SK-N-SH (cell line): ENCODE results near the gene ZC3H12C. TPM values are rescaled to one million over a fixed set of nuclear protein-coding genes. Genes with fewer than 3 reads are reported as not detected.

Source experiments
- CTCF ChIA-PET: fragments of 300-600, 350-600 bp; formaldehyde crosslinking; extraction: SDS; loops from one replicate; lab custom pipeline; 2021; lab: Yijun Ruan, JAX
- POLR2A ChIA-PET: fragments of 350-600 bp; sonication (Branson Sonifier 250); formaldehyde crosslinking; extraction: SDS; loops from one replicate; lab custom pipeline; 2020; ENCODE audit warnings: antibody characterized with exemption, inconsistent platforms; lab: Yijun Ruan, JAX
- DNase-seq: peaks from one replicate; pipeline ENCODE4 v3.0.0; 2012
- H2AFZ ChIP-seq: fragments of 200-600 bp; sonication (generic); 2 replicates; pipeline ENCODE4 v1.8.1; 2016; ENCODE audit warnings: antibody characterized with exemption, mild to moderate bottlenecking, low read depth
- H3F3A ChIP-seq: fragments of 200-600 bp; sonication (generic); replicated peaks from 2 replicates; pipeline ENCODE3; 2016; ENCODE audit warnings: antibody characterized with exemption, mild to moderate bottlenecking; ENCODE audit not compliant: insufficient read depth
- H3K27ac ChIP-seq, 2 experiments: fragments of 200-500 bp in 1 of 2; fragments of 200-600 bp in 1 of 2; sonication (Bioruptor generic) in 1 of 2; sonication (generic), shearing (Covaris generic) in 1 of 2; 2 replicates each; pipeline versions ENCODE4 v1.5.1 to v1.6.1; 2014 to 2016; ENCODE audit warnings: low read depth in 2 of 2, inconsistent platforms in 1 of 2, low read length in 1 of 2, mild to moderate bottlenecking in 1 of 2, mixed read lengths in 1 of 2
- H3K27me3 ChIP-seq: fragments of 200-600 bp; sonication (generic), shearing (Covaris generic); 2 replicates; pipeline ENCODE4 v1.6.1; 2016; ENCODE audit warnings: mixed run types; ENCODE audit not compliant: insufficient read depth
- H3K36me3 ChIP-seq, 2 experiments: fragments of 200-500 bp in 1 of 2; fragments of 200-600 bp in 1 of 2; sonication (Bioruptor generic) in 1 of 2; sonication (generic) in 1 of 2; replicated peaks in 1 of 2; 2 replicates each; pipeline versions ENCODE3 to v1.5.1; 2014 to 2016; ENCODE audit warnings: low read length in 1 of 2, mild to moderate bottlenecking in 1 of 2; ENCODE audit not compliant: insufficient read depth in 2 of 2, control insufficient read depth in 1 of 2
- H3K4me1 ChIP-seq, 2 experiments: fragments of 200-500 bp in 1 of 2; fragments of 200-600 bp in 1 of 2; sonication (Bioruptor generic) in 1 of 2; sonication (generic), shearing (Covaris generic) in 1 of 2; 2 replicates each; pipeline versions ENCODE4 v1.5.1 to v1.6.1; 2014 to 2016; ENCODE audit warnings: low read depth in 1 of 2, low read length in 1 of 2, mixed run types in 1 of 2; ENCODE audit not compliant: insufficient read depth in 2 of 2, control insufficient read depth in 1 of 2
- H3K4me2 ChIP-seq: fragments of 200-600 bp; sonication (generic), shearing (Covaris generic); 2 replicates; pipeline ENCODE4 v1.6.1; 2017; ENCODE audit warnings: mixed run types
- H3K4me3 ChIP-seq, 2 experiments: fragments of 200-500 bp in 1 of 2; fragments of 200-600 bp in 1 of 2; sonication (Bioruptor generic) in 1 of 2; sonication (generic), shearing (Covaris generic) in 1 of 2; 2 replicates each; pipeline versions ENCODE4 v1.5.1 to v1.8.1; 2014 to 2016; ENCODE audit warnings: low read depth in 2 of 2, inconsistent platforms in 1 of 2, low read length in 1 of 2, mild to moderate bottlenecking in 1 of 2, mixed read lengths in 1 of 2, moderate library complexity in 1 of 2
- H3K79me2 ChIP-seq: fragments of 200-600 bp; sonication (generic); 2 replicates; pipeline ENCODE4 v1.8.1; 2017; ENCODE audit warnings: mild to moderate bottlenecking; ENCODE audit not compliant: insufficient read depth
- H3K9ac ChIP-seq: fragments of 200-600 bp; sonication (generic); 2 replicates; pipeline ENCODE4 v1.6.1; 2017; ENCODE audit warnings: mixed run types
- H3K9me2 ChIP-seq: fragments of 200-600 bp; sonication (generic); 2 replicates; pipeline ENCODE4 v1.6.1; 2017; ENCODE audit warnings: mixed run types
- H3K9me3 ChIP-seq: fragments of 200-600 bp; sonication (generic); 2 replicates; pipeline ENCODE4 v1.6.1; 2017; ENCODE audit warnings: mixed run types, mild to moderate bottlenecking, moderate library complexity
- H4K20me1 ChIP-seq: fragments of 200-600 bp; sonication (generic); 2 replicates; pipeline ENCODE4 v1.6.1; 2017; ENCODE audit warnings: mild to moderate bottlenecking, mixed run types; ENCODE audit not compliant: insufficient read depth
- CHD2 ChIP-seq: fragments of 150-350 bp; IDR thresholded peaks from 2 replicates; pipeline ENCODE4 v1.6.1; 2018; ENCODE audit warnings: low read length; ENCODE audit not compliant: partially characterized antibody
- ELF1 ChIP-seq: IDR thresholded peaks from 2 replicates; pipeline ENCODE4 v1.4.0; 2012
- EP300 ChIP-seq, 2 experiments: IDR thresholded peaks; 2 replicates each; pipeline versions ENCODE4 v1.4.0 to v1.6.1; 2012; ENCODE audit warnings: borderline replicate concordance in 1 of 2, low read depth in 1 of 2, low read length in 1 of 2
- FOSL2 ChIP-seq: IDR thresholded peaks from 2 replicates; pipeline ENCODE4 v1.4.0; 2012; ENCODE audit warnings: low read depth, mild to moderate bottlenecking, moderate library complexity, borderline replicate concordance
- GABPA ChIP-seq: IDR thresholded peaks from 2 replicates; pipeline ENCODE4 v1.4.0; 2012; ENCODE audit warnings: low read depth, mild to moderate bottlenecking
- NRF1 ChIP-seq: IDR thresholded peaks from 2 replicates; pipeline ENCODE4 v1.6.1; 2012; ENCODE audit warnings: low read depth, mild to moderate bottlenecking, low read length
- RCOR1 ChIP-seq: fragments of 150-350 bp; IDR thresholded peaks from 2 replicates; pipeline ENCODE4 v1.6.1; 2017; ENCODE audit warnings: antibody characterized with exemption, low read length
- RXRA ChIP-seq: IDR thresholded peaks from 2 replicates; pipeline ENCODE4 v1.4.0; 2012; ENCODE audit warnings: low read depth, mild to moderate bottlenecking, borderline replicate concordance
- SMC3 ChIP-seq: IDR thresholded peaks from 2 replicates; pipeline ENCODE4 v1.6.1; 2012; ENCODE audit warnings: low read depth, low read length, improper control_type of control experiment
- TCF12 ChIP-seq: IDR thresholded peaks from 2 replicates; pipeline ENCODE4 v1.4.0; 2012
- TEAD4 ChIP-seq: IDR thresholded peaks from 2 replicates; pipeline ENCODE4 v1.4.0; 2012; ENCODE audit warnings: mild to moderate bottlenecking, borderline replicate concordance; ENCODE audit not compliant: insufficient read depth
- WGBS: methylation state at CpG from one replicate; pipeline ENCODE4 v1.1.6; 2017; ENCODE audit warnings: low lambda C conversion rate; 5-methylcytosine and 5-hydroxymethylcytosine counted together
- polyA plus RNA-seq, 3 experiments: library from polyadenylated mRNA; depleted of rRNA; stranded (reverse); fragments of >200 nt; gene quantifications; 2 replicates each; pipeline ENCODE4 v1.2.3, GENCODE V29; 2012
- TF ChIP-seq, protein P1 (sequence below): fragments of 150-350 bp; IDR thresholded peaks from 2 replicates; pipeline ENCODE4 v1.6.1; 2017; ENCODE audit warnings: antibody characterized with exemption, low read length, low read depth, borderline replicate concordance
- TF ChIP-seq, protein P2 (sequence below): IDR thresholded peaks from 2 replicates; pipeline ENCODE4 v1.4.0; 2012; ENCODE audit warnings: low read depth, borderline replicate concordance
- TF ChIP-seq, protein P3 (sequence below): IDR thresholded peaks from 2 replicates; pipeline ENCODE4; 2012
- TF ChIP-seq, protein P4 (sequence below): IDR thresholded peaks from 2 replicates; pipeline ENCODE4 v1.4.0; 2012; ENCODE audit warnings: low read depth
- TF ChIP-seq, protein P5 (sequence below): IDR thresholded peaks from 2 replicates; pipeline ENCODE4 v1.4.0; 2012; ENCODE audit warnings: low read depth, borderline replicate concordance
- TF ChIP-seq, protein P6 (sequence below): fragments of 200-600 bp; sonication (generic); IDR thresholded peaks from 2 replicates; pipeline ENCODE4 v1.6.1; 2017; ENCODE audit warnings: antibody characterized with exemption, mild to moderate bottlenecking, moderate library complexity

ZC3H12C gene
- polyA plus RNA-seq, 1 of the 3 experiments (the other 2 are of a cell fraction) = 2.8 TPM

DNA sequence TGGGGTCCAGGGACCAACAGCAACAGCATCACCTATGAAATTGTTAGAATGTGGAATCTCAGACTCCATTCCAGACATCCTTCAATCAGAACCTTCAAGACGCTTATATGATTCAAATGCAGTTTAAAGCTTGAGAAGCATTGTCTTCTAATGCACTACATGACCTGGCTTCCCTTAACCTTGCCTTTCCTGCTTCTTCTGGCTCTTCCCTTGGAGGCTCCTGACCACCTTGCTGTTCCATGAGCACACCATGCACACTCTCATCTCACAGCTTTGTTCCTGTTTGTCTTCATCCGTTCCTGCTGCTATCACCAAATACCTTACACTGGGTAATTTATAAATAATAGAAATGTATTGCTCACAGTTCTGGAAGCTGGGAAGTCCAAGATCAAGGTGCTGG, 26.1 kb downstream of the ZC3H12C start:
- POLR2A ChIA-PET = no interaction called here
- Histone ChIP-seq H3K27me3 (no peaks in the 10 kb centered on the region), H3K9me3 (no peaks in the 10 kb centered on the region), H3K79me2 (peaks cover 16% of the 10 kb centered on the region), H4K20me1 (peaks cover 6% of the 10 kb centered on the region; the same call in 1 of the 2 replicates), H3K4me3 (no peak overlapping the region), H3K36me3 (no peaks in the 10 kb centered on the region), H3K4me2 (no peak overlapping the region), H3K9ac (no peak overlapping the region)
- CTCF ChIA-PET = no interaction called here
- DNase-seq = no peak
- WGBS = 98% methylated on average over 2 of the region's 2 CpGs
- no peak for TF ChIP-seq NRF1
- TF ChIP-seq, protein P1, sequence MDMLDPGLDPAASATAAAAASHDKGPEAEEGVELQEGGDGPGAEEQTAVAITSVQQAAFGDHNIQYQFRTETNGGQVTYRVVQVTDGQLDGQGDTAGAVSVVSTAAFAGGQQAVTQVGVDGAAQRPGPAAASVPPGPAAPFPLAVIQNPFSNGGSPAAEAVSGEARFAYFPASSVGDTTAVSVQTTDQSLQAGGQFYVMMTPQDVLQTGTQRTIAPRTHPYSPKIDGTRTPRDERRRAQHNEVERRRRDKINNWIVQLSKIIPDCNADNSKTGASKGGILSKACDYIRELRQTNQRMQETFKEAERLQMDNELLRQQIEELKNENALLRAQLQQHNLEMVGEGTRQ = no peak
- no peak for TF ChIP-seq EP300 (IDR thresholded peaks at IDR 0.05; ENCODE audit: borderline replicate concordance in 1 of 2, low read depth in 1 of 2, low read length in 1 of 2)
- no peak for TF ChIP-seq ELF1
- TF ChIP-seq SMC3 = no peak
- no peak for TF ChIP-seq FOSL2
- no peak for TF ChIP-seq RCOR1
- no peak for TF ChIP-seq TCF12
- TF ChIP-seq, protein P2, sequence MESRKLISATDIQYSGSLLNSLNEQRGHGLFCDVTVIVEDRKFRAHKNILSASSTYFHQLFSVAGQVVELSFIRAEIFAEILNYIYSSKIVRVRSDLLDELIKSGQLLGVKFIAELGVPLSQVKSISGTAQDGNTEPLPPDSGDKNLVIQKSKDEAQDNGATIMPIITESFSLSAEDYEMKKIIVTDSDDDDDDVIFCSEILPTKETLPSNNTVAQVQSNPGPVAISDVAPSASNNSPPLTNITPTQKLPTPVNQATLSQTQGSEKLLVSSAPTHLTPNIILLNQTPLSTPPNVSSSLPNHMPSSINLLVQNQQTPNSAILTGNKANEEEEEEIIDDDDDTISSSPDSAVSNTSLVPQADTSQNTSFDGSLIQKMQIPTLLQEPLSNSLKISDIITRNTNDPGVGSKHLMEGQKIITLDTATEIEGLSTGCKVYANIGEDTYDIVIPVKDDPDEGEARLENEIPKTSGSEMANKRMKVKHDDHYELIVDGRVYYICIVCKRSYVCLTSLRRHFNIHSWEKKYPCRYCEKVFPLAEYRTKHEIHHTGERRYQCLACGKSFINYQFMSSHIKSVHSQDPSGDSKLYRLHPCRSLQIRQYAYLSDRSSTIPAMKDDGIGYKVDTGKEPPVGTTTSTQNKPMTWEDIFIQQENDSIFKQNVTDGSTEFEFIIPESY = no peak
- TF ChIP-seq, protein P3, sequence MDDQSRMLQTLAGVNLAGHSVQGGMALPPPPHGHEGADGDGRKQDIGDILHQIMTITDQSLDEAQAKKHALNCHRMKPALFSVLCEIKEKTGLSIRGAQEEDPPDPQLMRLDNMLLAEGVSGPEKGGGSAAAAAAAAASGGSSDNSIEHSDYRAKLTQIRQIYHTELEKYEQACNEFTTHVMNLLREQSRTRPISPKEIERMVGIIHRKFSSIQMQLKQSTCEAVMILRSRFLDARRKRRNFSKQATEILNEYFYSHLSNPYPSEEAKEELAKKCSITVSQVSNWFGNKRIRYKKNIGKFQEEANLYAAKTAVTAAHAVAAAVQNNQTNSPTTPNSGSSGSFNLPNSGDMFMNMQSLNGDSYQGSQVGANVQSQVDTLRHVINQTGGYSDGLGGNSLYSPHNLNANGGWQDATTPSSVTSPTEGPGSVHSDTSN = no peak
- TF ChIP-seq, protein P4, sequence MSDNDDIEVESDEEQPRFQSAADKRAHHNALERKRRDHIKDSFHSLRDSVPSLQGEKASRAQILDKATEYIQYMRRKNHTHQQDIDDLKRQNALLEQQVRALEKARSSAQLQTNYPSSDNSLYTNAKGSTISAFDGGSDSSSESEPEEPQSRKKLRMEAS = no peak
- TF ChIP-seq, protein P5, sequence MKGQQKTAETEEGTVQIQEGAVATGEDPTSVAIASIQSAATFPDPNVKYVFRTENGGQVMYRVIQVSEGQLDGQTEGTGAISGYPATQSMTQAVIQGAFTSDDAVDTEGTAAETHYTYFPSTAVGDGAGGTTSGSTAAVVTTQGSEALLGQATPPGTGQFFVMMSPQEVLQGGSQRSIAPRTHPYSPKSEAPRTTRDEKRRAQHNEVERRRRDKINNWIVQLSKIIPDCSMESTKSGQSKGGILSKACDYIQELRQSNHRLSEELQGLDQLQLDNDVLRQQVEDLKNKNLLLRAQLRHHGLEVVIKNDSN = no peak
- TF ChIP-seq RXRA = no peak
- TF ChIP-seq, protein P6, sequence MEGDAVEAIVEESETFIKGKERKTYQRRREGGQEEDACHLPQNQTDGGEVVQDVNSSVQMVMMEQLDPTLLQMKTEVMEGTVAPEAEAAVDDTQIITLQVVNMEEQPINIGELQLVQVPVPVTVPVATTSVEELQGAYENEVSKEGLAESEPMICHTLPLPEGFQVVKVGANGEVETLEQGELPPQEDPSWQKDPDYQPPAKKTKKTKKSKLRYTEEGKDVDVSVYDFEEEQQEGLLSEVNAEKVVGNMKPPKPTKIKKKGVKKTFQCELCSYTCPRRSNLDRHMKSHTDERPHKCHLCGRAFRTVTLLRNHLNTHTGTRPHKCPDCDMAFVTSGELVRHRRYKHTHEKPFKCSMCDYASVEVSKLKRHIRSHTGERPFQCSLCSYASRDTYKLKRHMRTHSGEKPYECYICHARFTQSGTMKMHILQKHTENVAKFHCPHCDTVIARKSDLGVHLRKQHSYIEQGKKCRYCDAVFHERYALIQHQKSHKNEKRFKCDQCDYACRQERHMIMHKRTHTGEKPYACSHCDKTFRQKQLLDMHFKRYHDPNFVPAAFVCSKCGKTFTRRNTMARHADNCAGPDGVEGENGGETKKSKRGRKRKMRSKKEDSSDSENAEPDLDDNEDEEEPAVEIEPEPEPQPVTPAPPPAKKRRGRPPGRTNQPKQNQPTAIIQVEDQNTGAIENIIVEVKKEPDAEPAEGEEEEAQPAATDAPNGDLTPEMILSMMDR = no peak
- TF ChIP-seq CHD2 = no peak
- no peak for TF ChIP-seq GABPA
- TF ChIP-seq TEAD4 = no peak
- TF ChIP-seq, all 33 proteins: peak for 0
- Histone ChIP-seq H3K27ac (no peak overlapping the region), H2AFZ (no peak overlapping the region), H3K9me2 (no peaks in the 10 kb centered on the region), H3F3A (peaks cover 8% of the 10 kb centered on the region), H3K4me1 (peaks cover 2 to 20% of the 10 kb centered on the region in 2 experiments; a peak in 3 of 4 replicates)
